ENCODE data around the gene CR2.
"Not testable (repeated sequence)": the region's sequence is repeated elsewhere in the genome, so short reads cannot be mapped to it uniquely, and the experiment has no call there.

Gene CR2

DNA sequence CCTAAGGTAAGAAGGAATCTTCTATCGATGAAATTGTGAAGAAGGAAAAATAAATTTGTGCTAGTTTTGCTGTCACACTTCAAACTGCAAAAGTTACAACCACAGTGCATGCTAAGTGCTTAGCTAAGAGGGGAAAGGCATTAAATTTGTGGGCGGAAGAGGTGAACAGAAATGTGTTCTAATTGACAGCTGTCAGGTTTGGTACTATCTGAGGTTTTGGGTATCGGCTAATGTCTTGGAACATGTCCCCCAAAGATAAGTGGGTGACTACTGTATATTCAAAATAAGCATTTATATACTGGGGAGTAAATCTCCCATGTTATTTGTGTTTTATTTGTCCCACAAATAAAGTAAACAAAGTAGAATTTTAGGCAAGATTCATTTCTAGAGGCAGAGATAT, 49.8 kb downstream of the CR2 start:
- no peak for DNase-seq

DNA sequence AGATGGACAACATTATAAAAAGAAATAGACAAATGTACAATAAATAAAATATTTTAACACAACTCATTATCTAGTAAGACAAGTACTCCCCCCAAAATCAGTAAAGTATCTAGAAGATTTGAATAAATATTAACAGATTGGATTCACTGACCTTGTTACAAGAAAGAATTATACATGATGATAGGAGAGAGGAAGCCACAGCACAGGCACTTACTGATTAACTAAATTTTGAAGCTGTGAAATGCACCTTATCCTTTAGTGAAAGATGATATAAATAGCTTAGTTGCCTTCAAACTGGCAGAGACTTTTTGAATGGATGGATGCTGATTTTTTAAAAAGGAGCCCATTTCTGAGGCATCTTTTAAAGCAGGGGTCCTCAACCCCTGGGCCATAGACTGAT, 50.3 kb downstream of the CR2 start:
- DNase-seq: no peak

- no peak for DNase-seq
Observed at GRCh38 chr1:207510444-207510843, 56.3 kb downstream of the CR2 start.

DNA sequence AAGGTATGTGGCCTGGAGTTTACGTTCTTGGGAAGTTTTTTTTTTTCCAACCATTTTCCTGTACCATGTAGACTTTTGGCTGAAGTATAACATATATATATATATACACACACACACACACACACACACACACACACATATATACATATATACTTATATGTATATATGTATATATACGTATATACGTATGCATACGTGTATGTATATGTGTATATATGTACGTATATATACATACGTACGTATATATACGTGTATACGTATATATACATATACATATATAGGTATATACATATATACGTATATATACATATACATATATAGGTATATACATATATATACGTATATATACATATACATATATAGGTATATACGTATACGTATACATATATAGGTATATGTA, 60.8 kb downstream of the CR2 start:
- DNase-seq: no peak

DNA sequence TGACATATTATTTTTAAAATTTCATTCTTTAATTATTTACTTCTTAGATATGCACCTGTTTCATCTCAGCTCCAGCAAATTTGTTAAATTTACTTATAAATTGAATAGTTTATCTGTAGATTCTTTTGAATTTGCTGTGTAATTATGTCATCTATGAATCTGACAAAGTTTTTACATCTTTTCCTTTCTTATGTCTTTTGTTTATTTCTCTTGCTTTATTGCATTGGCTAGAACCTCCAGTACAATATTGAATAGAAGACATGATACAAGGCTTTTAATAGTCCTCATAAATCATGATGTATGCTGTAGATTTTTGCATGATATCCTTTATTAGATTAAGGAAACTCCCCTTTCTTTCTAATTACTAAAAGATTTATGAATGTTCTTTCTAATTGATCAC, 62.6 kb downstream of the CR2 start:
- no peak for DNase-seq

- no peak for DNase-seq
Observed at GRCh38 chr1:207518608-207519236, 64.6 kb downstream of the CR2 start.

DNA sequence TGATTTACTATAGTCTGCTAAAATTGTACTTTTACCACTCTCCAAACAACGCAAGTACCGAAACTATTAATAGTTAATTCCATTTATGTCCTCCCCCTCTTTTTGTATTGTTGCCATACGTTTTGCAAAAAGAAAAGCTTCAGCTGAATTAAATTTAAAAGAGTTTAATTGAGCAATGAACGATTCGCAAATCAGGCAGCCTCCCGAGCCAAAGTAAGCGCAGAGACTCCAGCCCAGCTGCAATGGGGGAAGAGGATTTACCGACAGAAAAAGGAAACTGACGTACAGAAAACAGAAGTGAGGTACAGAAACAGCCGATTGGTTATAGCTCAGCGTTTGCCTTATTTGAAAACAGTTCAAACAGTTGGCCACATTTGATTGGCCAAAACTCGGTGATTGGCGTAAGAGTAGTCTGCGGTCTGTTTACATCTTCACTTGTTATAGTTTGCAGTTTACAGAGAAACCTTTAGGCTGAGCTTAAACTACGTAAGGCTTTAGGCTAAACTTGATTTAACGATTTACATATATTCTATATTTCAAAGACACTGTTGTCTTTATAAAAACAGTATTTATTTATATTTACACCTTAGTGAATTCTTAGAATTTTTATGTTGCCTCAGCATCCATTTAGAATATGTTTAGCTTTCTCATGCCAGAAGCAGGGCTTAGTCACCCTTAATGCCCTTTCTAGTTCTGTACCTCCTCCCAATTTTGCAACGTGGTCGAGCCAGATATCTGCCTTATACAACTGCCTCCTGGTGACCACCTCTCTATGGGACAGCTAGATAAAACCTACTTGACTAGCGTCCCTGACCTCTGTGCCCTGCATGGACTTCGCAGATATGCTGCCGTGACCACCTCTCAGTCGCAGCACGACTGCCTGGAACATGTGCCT, 65.6 kb downstream of the CR2 start:
- no peak for DNase-seq

GRCh38 chr1:207520400-207521345, 66.5 kb downstream of the CR2 start:
- not testable (repeated sequence) for DNase-seq

GRCh38 chr1:207525239-207525638, 71.1 kb downstream of the CR2 start:
- DNase-seq: peak in 11 of 58 donors; percentile 3 to 45 (median 19)

DNA sequence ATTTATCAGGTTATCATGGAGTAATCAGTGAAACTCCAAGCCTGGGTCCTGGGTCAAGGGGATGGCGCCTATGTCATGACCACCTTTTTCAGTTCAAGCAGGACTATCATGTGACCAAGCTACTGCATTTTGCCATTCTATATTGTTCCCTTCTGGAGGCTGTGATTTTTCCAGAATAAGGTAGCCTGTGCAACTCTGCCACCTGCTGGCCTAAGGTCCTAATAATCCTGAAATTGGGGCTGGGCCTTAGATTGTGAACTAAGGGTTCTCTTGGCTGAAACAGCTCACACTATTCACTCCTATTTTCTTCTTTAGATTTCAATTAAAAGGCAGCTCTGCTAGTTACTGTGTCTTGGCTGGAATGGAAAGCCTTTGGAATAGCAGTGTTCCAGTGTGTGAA, 74.3 kb downstream of the CR2 start:
- not testable (repeated sequence) for DNase-seq

DNA sequence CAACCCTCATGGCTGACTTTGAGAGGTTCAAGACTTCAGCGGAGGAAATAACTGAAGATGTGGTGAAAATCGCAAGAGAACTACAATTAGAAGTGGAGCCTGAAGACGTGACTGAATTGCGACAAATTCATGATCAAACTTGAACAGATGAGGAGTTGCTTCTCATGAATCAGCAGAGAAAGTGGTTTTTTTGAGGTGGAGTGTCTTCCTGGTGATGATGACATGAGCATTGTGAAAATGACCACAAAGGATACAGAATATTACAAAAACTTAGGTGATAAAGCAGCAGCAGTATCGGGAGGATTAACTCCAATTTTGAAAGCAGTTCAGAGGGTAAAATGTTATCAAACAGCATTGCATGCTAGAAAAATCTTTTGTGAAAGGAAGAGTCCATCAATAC, 82.1 kb downstream of the CR2 start:
- DNase-seq: not testable (repeated sequence)

All from anterior cingulate cortex (tissue), 58 donors.